Measurements from ENCODE around the gene BSG.
"Not testable (repeated sequence)": the region's sequence is repeated elsewhere in the genome, so short reads cannot be mapped to it uniquely, and the experiment has no call there.

- TF ChIP-seq CTCF, POLR2A (IDR thresholded peaks at IDR 0.05): not testable (repeated sequence)
Observed at GRCh38 chr19:629515-629914, 57.1 kb downstream of the BSG start.
